Measurements from ENCODE around the gene PTPN22.

PTPN22 gene

DNA sequence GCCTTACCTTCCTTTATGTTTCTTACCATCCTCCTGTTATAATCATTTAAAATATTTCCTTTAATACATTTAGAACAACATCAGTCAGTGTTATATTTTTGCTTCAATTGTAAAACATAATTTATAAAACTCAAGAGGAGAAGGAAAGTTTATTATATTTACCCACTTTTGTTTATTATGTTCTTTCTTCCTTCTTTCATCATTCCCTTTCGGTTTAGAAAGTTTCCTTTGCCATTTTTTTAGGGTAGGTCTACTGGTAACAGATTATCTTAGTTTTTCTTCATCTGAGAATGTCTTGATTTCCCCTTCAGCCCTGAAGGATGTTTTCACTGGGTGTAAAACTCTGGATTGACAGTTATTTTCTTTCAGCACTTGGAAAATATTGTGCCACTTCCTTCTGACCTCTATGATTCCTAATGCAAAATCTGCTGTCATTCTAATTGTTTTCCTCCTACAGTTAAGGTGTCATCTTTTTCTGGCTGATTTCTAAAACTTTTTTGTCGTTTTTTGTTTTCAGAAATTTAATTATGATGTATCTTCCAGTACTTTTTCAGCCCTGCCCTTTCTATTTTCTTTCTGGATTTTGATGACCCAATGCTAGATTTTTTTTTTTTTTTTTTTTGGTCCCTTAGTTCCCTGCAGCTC lies 25.0 kb downstream of the PTPN22 start:
- DNase-seq, result no peak

DNA sequence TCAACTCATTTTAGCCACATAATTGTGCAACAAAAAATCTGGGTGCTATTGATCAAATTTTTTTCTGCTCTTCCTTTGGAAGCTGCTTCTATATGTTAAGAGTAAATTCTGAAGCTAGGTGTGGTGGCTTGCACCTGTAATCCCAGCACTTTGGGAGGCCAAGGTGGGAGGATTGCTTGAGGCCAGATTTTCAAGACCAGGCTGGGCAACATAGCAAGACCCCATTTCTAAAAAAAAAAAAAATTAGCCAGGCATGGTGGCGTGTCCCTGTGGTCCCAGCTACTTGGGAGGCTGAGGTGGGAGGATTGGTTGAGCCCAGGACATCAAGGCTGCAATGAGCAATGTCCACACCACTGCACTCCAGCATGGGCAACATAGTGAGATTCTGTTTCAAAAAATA lies 35.0 kb downstream of the PTPN22 start:
- no peak for DNase-seq

- no peak for DNase-seq
Observed at GRCh38 chr1:113835686-113836290, 35.7 kb downstream of the PTPN22 start.

DNA sequence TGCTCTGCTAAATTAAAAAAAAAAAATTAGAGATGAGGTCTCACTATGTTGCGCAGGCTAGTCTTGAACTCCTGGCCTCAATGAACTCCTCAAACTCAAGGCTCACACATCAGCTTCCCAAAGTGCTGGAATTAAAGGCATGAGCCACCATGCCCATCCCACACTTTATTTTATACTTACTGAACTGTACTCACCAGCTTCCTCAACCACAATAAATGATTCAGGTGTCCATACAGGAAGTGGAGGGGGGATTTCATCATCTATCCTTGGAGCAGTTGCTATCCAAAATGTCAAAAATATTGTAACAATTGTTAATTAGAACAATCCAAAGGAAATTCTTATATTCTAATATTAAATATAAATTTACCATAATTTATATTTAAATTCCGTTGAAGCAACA lies 36.8 kb downstream of the PTPN22 start:
- DNase-seq, result no peak

GRCh38 chr1:113830039-113830438 lies 41.5 kb downstream of the PTPN22 start:
- DNase-seq, result no peak

GRCh38 chr1:113821916-113822315 lies 49.6 kb downstream of the PTPN22 start:
- DNase-seq, result no peak

DNA sequence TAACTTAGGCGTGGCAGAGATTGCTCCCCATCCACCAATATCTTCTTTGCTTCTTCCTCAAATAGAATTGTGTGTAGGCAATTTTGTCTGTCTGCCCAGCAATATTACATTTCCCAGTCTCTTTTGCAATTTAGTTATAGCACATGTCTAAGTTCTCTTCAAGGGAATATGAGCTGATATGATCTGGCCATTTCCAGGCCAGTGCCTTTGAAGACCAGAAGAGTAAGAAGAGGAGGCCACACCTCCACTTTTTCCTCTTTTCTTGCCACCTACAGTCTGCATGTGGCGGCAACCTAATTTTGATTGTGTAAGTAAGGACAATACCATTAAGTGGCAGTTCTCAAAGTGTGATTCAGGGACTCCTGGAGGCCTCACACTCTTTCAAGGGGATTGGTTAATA lies 52.9 kb downstream of the PTPN22 start:
- no peak for DNase-seq

GRCh38 chr1:113813218-113813617 lies 58.3 kb downstream of the PTPN22 start:
- no peak for DNase-seq

DNA sequence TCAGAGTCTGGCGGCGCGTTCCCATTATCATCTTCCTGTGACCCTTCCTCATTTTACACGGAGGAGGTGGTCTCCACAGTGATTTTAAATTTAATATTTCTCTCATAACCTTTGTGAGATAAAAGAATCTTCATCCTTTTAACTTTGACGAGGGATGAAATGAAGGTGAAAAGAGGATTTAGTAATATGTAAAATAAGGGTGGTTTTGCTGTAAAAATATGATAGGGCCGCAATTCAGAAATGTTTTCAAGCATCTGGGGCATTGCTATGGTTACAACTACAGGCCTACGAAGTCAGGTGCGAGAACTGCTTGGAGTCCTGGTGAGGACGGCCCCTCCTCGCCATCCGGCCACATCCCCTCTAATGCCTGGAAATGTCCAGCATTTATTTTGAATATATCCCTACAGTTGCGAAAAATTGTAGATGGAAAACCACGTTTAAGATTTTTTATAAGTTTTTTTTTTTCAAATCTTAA lies 58.8 kb downstream of the PTPN22 start:
- no peak for DNase-seq

- peak; percentile 98 for DNase-seq
Observed at GRCh38 chr1:113811888-113812660, 59.4 kb downstream of the PTPN22 start, which contains the start of gene RSBN1. Gene RSBN1, minus strand, starts transcription at chr1:113812476. Its CDS starts 64 bp downstream, at chr1:113812412.

DNA sequence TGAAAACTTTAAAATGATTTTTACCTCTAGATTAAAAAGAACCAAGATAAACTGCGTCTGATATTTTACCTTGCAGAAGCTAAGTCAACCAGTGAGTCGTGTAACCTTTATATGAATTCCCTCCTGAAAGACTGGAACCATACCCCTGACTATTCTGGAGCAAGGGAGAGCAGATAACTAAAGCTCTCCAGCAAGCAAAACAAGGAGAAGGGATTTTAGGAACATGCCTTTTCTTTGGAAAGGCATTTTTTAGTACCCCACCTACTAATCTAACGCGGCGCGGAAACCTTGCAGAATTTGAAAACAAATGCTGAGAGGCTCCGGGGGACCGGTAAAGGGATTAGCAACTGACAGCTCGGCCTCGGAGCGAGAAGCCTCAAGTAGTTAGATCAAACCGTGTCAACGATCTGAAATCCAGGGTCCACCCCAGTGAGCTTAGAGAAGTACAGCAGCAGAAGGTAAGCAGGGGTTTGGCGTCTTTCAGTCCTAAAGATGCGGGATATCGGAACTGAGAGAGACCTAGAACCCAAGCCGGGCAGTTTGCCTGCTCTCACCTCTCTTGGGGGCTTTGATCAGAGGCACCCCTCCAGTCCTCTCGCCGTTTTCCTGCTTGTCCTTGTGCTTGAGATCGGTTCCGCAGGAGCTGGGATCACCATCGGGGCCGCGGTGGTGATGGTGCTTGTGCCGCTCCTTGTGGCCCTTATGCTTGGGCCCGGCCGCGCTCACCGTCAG lies 60.2 kb downstream of the PTPN22 start:
- no peak for DNase-seq

DNA sequence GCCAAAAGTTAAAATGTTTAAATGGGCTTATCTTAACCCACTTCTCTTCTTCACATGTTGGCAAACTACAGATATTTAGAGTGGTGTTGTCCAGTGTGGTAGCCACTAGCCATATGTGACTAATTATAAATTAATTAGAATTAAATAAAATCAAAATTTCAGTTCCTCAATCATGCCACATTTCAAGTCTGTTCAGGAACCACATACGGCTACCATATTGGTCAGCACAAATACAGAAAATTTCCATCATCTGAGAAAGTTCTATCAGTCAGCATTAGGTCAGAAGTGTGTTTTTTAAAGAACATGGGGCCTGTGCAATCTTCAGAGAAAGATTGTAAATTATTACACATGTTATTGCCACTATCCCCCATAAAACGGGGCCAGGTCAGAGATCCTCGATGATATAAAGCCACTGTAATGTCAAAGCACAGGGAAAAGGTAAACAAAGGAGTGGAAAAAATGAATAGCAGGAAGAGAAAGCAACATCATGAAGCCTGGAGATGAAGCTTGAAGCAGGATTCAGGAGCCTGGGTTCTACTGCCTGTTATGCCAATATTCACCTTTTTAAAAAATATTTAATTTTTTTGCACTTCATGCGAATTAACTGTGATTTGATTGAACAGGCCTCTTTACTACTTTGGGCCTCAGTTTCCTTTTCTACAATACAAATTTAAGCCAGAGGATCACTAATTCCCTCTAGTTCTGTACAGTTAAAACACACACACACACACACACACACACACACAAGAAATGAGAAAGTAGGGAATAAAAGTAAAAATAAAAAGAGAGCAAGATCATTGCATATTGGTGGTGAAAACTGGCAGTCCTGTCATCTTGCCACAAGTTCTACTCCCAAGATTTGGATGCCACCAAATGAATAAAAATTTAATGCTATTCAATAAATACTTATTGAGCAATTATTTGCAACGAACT lies 61.6 kb downstream of the PTPN22 start:
- DNase-seq, result no peak

GRCh38 chr1:113808450-113809195 lies 62.9 kb downstream of the PTPN22 start:
- DNase-seq, result no peak

DNA sequence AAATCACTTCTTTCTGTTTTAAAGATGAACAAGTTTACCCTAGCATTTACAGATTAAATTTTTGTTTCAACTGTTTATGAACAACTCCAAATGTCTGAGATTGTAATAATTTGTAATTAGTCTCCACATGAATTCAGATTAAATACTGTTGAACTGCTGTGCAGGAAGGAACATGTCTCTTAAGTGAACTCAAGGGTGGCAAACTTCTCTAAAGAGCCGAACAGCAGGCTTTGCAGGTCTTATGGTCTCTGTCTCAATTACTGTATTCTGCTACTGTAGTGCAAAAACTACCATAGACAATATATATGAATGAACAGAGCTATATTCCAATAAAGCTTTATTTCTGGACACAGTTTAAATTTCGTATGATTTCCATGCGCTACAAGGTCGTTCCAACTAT lies 65.9 kb downstream of the PTPN22 start:
- DNase-seq, result no peak

- DNase-seq, result no peak
Observed at GRCh38 chr1:113805256-113805531, 66.3 kb downstream of the PTPN22 start.

- DNase-seq, result no peak
Observed at GRCh38 chr1:113804421-113805255, 66.9 kb downstream of the PTPN22 start.

DNA sequence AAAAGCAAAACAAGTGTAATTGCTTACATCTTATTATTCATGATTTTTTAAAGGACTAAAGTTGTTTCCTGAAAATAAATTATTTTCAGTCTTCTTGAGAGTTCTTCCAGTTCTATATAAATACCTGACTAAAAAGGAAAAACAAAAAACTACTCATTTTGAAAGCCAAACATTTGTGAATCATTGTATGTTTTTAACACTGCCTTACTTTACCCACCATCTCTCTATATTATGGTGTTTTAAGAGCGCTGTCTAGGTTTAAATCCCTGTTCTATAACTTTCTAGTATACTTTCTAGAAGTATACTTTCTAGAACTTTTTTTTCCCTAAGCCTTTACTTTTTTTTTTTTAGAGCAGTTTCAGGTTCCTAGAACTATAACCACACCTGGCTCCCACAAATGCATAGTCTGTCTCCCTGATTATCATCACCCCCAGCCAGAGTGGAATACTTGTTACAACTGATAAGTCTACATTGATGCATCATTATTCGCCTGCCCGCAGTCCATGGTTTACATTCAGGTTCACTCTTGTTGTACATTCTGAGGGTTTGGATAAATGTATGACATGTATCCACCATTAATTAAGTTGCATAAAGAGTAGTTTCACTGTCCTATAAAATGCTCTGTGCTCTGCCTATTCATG lies 69.0 kb downstream of the PTPN22 start:
- no peak for DNase-seq

GRCh38 chr1:113800487-113800886 lies 71.0 kb downstream of the PTPN22 start:
- DNase-seq, result no peak

GRCh38 chr1:113797472-113797871 lies 74.0 kb downstream of the PTPN22 start:
- DNase-seq, result no peak
